SIG-M5 (cell line): ENCODE data around the gene MAPK4.

Experiments
- DNase-seq: peaks from one replicate; lab custom pipeline; 2025; lab: John Stamatoyannopoulos, UW

Gene MAPK4

DNA sequence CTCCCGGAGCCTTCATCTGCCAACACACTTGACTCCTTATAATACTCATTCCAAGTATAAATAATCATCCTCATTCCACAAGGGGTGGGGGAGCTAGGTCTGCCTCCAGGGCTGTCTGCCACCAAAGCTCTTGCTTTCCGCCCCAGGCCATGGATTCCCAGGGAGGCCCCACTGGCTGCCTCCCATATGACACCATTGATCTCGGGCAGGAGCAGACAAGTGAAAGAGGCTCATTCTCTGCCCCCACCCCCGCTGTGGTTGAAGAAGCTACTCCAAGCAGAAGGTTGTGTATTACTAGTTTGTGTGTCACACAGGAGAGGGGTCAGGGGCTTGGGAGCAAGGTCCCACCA lies 160.4 kb downstream of the MAPK4 start:
- no peak for DNase-seq

DNA sequence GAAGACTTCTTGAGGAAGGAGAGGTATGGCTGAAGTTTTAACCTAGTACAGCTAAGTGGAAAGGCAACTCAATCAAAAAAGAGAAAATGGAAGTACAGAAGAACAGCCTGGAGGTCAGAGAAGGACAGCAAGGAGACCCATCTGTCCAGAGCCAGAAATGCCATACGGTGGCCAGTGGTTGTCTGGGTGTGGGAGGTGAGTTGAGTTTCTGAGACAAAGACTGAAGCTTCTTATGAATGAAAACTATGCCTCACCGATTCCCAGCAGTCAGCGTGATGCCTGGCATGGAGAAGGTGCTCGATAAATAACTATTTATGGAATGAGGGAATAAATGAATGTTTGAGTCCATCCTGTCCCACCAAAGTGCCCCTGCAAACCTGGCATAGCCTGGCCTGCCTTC lies 161.1 kb downstream of the MAPK4 start:
- DNase-seq, result no peak

DNA sequence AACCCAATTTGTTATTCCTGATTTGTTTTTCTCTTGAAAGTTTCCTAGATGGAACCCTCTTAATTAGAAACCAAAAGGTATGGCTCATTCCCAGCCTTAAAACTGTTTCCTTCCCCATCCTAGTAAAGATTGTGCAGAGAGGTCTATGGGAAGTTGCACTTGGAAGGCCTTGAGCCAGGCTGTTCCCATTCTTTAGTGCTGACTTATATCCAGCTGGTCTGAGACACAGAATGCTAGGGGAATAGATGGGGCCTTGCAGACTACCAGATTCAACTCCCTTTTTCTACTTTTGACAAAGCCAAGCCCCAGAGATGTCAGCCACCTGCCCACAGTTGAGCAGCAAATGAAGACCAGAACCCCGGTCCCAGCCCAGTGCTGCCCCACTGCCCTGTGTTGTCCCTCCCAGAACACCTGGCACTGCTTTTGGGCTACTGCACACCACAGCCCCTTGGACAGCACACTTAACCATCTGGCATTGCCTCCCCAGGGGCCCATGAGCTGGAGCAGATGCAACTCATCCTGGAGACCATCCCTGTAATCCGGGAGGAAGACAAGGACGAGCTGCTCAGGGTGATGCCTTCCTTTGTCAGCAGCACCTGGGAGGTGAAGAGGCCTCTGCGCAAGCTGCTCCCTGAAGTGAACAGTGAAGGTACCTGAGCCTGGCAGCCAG lies 161.7 kb downstream of the MAPK4 start:
- no peak for DNase-seq

DNA sequence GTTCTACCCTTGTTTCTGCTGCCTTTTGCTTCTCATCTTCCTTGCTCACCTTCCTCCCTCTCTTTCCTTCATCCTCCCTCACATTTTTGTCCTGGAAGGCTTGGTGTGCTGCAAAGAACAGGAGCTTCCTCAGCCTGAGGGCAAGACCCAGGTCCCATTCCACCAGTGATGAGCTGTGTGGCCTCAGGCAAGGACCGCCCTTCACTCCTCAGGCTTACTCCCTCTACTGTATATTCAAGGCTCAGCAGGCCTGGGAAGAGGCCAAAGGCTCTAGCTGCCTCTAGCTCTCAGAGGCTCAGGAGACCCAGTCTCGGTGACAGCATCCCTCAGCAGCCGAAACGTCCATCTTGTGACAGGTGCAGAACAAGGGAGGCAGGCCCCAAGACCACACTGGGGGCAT lies 162.4 kb downstream of the MAPK4 start:
- no peak for DNase-seq

DNA sequence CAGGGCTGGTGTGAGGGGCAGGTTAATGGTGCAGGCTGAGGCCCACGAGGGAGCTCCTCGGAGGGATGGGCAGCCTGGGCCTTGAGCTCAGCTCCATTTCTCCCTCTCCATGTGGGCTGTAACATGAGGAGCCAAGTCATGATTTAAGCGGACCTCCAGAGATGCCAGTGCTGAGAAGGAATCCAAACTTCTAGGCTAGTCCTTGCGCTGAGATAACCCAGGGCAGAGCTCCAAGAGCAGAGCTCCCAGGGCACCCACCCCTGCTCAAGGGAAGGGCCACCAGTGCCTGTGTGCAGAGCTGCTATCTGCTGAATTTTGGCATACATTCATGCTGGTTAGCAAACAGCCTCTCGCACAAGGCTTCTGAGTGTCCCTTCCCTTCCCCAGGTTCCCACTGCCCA lies 164.9 kb downstream of the MAPK4 start:
- DNase-seq, result no peak

DNA sequence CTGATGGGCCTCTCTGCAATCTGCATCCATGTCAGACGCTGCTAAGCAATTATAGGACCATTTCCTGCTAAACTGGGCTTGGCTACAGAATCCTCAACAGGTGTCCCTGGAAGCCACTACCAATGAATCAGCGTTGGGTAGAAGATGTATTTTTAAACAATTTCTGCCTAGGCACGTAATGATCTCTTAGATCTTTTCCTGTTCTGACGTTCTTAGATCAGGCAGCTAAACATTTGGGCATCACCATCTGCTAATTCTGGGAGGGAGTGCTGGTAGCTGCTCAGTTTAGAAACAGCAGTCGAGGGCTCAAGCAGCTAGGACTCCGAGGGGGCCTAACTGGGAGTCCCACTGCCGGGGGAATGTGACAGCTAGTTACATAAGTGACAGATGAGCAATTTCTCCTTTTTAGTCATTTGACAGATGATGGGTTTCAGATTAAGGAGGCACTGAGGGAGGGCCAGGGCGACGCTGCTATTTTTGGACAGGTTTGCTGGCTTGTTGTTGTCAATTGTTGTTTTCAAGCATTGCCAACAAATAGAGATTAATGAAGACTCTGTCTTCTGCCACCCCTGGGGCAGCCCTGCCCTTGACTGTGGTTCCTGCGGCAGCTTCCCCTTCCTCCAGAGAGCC lies 167.2 kb downstream of the MAPK4 start:
- DNase-seq, result no peak

DNA sequence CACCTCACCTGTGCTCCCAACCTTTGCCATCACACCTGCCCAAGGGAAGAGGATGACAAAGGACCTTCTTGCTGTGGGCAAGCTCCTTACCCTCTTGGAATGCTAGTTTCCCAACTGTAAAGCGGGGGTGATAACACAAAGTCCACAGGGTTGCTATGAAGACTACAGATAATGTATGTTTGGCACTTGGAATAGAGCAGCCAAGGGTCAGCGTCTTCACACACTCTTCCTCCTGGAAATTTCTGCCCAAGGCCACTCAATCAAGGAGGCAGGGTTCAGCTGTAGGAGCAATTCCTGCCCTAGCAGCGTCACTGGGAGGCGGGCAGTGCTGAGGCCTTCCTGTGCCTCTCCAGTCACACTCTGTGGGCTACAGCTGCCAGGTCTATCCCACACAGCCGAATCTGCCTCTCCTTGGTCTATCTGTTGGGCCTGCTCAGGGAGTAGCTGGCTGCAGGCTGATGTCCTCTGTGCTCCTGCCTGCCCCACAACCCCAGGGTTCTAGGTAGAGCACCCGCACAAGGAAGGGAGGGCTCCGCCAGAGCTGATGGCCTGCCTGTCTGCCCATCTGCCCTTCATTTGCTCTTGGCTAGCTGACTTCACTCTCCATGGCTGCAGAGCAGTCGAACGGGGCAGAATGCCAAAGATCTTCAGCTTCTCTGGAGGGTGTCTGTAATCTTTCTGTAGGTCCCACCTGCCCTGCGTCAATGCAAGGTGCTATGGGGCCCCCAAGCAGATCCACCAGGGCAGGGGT lies 168.0 kb downstream of the MAPK4 start:
- DNase-seq, result no peak

DNA sequence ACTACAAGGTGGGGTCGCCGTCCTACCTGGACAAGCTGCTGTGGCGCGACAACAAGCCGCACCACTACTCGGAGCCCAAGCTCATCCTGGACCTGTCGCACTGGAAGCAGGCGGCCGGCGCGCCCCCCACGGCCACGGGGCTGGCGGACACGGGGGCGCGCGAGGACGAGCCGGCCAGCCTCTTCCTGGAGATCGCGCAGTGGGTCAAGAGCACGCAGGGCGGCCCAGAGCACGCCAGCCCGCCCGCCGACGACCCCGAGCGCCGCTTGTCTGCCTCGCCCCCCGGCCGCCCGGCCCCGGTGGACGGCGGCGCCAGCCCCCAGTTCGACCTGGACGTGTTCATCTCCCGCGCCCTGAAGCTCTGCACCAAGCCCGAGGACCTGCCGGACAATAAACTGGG lies 169.5 kb downstream of the MAPK4 start:
- DNase-seq, result no peak

DNA sequence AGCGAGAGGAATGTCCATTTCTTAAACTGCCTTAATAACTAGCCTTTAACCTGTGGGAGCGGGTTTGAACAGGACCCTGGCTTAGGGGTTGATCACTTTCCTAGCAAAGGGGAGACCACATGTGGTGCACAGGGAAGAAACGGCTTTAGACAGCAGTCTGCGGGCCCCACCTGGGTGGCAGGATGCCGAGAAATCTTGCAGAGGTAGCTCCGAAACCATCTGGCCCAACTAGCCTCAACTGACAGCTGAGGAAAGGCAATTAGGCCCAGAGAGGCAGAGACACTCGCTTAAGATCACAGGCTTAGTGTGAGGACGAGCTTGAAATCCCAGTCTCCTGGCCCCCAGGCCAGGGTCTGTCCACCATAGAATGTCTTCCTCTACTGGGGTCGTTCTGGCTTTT lies 170.1 kb downstream of the MAPK4 start:
- no peak for DNase-seq

DNA sequence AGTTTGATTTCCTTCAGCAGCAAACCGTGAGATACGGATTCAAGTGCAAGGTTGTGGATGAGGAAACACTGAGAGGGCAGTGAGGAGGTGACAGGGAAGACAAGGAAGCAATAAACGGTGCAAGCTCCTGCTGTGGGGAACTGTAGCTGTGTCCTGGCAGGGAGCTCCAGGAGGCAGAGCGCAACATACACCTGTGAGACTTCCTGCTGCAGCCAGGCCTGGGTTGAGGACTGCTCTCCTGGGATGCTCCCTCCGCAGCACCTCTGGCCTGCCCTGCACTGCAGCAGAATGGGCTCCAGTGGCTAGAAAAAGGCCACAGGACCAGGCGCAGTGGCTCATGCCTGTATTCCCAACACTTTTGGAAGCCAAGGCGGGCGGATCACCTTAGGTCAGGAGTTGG lies 174.5 kb downstream of the MAPK4 start:
- no peak for DNase-seq

DNA sequence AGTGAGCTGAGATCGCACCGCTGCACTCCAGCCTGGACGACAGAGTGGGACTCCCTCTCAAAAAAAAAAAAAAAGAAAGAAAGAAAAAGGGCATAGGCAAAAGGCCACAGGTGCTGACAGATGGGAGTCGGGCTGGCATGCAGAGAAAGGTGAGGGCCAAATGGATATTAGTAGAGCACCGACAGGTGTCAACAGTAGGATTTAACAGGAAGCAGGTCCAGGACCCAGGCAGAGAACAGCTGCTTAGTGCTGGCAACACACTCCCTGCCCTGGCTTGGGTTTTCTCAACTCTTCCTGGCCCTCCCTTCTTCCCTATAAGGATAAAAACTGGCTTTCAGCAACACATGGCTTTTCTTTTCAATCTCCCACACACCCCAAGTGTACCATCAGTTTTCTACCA lies 175.0 kb downstream of the MAPK4 start:
- no peak for DNase-seq

DNA sequence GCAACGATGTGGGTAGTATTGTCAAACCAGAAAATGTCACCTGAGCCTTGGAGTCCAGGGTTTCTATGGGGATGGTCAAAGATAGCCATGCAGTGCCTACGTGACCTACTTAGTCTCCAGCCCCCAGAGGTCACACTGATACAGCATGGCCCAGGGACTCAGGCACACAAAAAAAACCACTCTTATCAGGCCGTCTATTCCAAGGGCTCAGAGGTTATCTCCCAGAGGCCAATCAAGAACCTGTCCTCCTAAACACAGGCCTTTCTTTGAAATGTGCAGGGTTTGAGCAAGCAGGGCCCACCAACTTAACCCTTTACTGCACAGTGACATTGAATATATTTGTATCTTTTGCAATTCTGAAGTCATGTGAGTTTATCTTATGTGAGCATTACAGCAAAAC lies 177.2 kb downstream of the MAPK4 start:
- DNase-seq, result no peak

DNA sequence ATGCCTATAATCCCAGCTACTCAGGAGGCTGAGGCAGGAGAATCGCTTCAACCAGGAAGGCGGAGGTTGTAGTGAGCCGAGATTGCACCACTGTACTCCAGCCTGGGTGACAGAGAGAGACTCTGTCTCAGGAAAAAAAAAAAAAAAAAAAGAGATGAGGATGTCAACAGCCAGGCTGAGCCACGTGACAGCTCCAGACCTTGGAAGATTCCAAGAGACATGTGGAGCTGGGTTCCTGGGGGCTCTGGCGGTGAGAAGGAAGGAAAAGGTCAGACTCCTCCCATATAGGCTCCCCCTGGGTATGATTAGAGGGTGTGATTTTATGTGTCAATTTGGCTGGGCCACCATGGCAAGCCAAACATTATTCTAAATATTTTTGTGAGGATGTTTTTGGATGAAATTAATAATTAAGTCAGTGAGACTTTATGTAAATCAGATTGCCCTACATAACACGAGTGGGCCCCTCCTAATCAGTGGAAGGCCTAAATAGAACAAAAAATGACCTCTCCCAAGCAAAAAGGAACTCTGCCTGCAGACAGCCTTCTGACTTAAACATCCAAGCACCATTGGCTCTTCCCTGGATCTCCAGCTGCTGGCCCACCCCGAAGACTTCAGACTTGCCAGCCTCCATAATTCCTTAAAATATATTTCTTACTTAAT lies 178.3 kb downstream of the MAPK4 start:
- no peak for DNase-seq

DNA sequence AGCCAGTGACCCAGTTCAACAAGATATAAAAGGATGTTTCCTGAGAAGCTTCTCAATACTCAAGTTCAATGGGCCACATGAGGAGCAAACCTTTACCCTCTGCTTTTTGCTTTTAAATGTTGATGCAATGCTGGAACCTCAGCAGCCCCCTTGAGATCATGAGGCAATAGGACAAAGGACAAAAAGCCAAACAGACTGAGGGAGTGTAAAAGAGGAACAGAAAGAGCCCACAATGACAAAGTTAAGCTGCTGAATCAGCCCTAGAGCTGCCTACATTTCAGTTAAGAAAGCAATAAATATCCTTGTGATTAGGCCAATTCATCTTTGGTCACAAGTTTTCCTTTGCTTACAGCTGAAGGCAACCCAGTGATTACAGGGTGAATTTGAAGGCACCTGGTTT lies 183.1 kb downstream of the MAPK4 start:
- DNase-seq, result no peak

DNA sequence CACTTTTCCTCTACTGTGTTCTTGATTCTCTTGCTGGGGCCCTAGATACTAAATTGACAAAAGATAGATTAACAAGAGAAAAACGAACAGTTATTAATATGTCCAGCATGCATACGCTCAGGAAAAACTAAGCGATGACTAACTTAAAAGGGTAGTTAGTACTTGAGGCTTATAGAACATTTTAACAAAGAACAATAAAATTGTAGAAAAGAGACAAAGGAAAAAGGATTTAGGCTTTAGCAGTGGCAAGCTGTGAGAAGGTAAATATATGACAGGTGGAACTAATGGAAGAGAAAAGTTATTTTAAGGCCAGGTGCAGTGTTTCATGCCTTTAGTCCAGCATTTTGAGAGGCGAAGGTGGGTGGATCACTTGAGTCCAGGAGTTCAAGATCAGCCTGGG lies 184.4 kb downstream of the MAPK4 start:
- no peak for DNase-seq

DNA sequence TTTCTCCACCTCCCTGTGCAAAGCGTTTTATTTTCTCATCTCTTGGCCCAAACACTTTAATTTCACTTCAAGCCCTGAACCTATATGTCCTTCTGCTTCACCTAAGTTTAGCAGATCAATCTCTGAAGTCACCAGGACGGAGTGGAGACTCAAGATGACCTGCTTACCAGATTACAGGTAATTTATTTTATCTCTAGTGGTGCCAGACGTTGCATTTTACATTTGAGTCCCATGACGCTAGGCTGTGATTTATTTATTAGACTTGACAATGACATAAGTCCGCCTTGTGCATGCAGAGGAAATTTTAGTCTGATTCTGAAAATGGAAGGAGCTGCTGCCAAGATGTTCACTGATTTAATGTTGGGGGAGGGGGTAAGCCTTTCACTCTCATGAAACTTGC lies 186.1 kb downstream of the MAPK4 start:
- no peak for DNase-seq

DNA sequence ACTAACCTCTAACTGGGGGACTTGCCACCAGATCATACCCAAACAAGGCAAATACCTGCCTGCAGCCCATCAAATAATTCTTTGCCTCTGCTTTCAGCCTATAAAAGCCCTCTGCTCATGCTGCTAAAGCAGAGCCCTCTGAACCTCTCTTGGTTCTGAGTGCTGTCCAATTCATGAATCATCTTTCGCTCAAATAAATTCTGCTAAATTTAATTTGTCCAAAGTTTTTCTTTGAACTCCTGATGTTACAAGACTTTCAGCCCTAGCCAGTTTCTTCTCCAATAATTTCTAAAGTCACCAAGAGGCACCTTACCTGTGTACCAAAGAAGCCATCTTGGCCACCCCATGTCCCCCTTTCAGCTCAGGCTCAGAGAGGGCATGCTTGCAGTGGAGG lies 188.0 kb downstream of the MAPK4 start:
- no peak for DNase-seq

DNA sequence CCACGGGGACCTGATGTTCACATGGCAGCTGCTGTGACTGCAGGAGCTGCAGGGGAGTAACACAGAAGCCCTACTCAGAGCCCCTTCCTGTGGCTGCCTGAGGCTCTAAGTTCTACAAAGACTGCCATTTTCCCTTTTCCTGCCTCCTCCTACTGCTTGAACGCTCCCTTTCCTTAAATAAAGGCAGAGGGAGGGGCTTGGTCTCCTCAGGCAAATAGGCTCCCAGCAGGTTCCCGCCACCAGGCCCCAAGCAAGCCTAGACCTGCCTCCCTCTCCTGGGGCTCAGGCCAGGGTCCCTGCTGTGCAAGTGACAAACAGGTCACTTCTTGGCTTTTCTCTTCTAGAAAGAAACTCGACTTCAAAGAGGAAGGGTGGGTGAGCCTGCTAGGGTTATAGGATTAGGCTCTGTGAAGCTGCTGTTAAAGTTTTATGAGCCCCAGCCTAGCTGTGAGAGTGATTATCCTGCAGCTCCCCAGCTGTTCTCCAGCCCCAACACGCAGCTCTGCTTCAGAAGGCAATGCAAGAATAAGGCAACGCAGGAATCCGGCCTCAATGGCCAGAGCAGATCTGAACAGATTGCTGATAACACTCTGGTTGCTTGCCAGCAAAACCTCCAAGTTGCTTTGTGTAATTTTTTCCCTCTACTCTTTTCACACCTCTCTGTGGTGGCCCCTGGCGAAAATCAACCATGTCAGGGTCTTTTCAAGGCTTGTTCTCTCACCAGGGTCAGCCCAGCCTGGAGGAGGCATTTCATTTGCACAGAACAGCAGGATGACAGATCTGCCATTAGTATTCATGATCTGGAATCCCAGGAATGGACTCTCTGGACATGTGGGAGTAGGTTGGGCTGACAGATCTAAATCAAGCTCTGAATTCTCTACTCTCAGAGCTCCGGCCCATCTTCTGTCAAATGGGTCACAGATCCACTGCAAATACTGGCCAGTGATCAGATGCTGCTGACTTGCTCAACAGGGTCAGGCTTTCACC lies 188.6 kb downstream of the MAPK4 start:
- no peak for DNase-seq

DNA sequence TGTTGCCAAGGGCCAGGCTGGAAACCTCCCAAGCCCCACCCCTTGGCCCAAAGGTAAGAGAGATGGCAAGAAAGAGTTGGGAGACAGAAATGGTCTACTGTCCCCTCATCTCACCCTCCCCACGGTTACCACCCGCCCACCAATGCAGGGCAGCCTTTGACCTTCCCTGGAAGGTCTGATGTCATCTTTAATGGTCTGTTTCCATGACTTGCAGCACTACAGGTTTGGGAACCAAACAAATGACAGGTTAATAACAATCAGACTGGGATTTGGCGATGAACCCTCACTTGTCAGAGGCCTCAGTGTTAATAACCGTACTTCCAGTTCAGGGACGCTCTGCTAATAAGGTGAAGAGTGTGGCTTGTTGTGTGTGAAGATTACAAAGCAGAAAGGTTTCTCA lies 189.5 kb downstream of the MAPK4 start:
- DNase-seq, result no peak

DNA sequence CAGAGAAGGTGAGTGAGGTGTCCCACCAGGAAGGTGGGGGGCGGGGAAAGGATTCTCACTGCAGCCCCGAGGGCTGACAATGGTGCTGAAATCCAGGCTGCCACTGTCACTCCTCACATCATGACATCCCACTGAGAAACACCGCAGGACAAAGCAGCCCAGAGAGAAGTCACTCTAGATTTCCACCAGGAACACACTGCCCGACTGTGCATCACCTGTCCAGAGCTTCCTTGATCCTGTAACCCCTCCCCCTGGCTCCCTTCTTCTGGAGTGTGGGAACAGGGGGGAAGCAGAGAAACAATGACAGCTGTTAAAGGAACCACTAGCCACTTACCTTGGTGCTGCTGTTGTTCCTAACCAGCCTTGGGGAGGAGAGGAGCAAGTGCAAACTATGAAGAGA lies 190.1 kb downstream of the MAPK4 start:
- no peak for DNase-seq

DNA sequence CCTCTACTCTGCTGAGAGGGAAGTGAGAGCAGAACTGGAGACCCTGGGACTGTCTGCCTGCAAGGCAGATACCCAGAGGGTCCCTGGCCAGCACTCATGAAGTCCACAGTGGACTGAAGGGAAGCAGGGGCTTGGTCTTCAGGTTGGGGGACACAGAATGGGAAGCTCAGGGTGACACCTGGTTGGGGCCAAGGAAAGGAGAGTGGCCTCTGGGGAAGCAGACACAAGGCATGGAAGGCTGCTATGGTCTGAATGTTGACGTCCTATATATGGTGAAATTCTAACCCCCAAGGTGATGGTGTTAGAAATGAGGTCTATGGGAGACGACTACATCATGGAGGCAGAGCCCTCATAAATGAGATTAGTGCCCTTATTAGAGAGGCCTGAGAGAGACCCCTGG lies 190.7 kb downstream of the MAPK4 start:
- no peak for DNase-seq

DNA sequence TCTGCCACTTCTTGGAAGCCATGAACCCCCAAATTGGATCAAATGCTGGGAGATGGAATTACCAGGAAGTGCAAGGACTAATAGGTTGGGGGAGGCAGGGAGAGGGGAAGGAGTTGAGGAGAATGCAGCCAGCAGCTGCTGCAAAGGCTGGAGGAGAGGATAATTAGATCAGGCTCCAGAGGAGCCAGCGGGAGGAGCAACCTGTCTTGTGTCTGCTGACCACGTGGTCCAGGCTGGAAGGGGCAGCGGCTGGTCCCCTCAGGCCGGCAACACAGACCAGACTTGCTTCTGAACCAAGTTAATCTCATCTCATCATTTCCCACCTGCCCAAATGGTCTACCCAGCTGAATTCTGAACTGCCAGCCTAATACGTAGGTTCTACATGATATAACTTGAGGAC lies 191.6 kb downstream of the MAPK4 start:
- no peak for DNase-seq
